ENCODE measurements around the gene TPK1.

The TPK1 gene

DNA sequence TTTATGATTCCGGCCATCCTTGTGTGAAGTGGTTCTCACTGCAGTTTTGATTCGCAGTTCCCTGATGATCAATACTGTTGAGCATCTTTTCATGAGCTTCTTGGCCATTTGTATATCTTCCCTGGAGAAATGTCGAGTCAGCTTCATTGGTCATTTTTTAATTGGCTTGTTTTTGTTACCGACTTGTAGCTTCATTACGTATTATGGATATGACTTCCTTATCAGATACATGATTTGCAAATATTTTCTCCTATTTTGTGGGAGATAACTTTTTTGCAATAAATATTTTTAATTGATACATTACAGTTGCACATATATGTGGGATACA is 27.4 kb upstream of the TPK1 start:
- POLR2A ChIA-PET (ENCODE audit: low non-redundant PET), result no interaction called here
- TF ChIP-seq, protein P1, sequence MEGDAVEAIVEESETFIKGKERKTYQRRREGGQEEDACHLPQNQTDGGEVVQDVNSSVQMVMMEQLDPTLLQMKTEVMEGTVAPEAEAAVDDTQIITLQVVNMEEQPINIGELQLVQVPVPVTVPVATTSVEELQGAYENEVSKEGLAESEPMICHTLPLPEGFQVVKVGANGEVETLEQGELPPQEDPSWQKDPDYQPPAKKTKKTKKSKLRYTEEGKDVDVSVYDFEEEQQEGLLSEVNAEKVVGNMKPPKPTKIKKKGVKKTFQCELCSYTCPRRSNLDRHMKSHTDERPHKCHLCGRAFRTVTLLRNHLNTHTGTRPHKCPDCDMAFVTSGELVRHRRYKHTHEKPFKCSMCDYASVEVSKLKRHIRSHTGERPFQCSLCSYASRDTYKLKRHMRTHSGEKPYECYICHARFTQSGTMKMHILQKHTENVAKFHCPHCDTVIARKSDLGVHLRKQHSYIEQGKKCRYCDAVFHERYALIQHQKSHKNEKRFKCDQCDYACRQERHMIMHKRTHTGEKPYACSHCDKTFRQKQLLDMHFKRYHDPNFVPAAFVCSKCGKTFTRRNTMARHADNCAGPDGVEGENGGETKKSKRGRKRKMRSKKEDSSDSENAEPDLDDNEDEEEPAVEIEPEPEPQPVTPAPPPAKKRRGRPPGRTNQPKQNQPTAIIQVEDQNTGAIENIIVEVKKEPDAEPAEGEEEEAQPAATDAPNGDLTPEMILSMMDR (conservative IDR thresholded peaks at IDR 0.05; ENCODE audit: low read depth), result no peak
- no peak for DNase-seq (ENCODE audit: low spot score)
- CTCF ChIA-PET, result interaction anchor here (1.0 kb wide), 1 partner anchor 9 kb away, joined by 3 read pairs; no protein-coding TSS in a partner anchor
- H3K27ac ChIP-seq, result no peak overlapping the region

DNA sequence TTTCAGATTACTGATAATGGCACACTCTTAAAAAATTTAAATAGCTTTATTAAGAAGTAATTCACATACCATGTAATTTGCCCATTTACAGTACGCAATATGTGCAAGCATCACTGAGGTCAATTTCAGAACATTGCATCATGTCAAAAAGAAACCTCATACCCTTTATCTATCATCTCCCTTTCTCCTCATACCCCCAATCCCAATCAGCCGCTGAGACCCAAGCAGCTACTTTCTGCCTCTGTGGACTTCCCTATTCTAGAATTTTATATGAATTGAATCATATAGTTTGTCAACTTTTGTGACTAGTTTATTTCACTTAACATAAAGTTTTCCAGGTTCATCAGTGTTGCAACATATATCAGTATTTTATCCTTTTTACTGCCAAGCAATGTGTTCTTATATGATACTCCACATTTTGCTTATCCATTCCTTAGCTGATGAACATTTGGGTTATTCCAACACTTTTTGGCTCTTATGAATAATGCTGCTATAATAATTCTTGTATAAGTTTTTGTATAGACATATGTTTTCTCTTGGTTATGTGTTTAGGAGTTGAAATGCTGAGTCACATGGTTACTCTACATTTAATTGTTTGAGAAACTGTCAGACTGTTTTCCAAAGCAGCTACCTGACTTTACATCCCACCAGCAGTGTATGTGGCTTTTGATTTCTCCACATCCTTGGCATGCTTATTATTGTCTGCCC is 26.9 kb upstream of the TPK1 start:
- no peak overlapping the region for H3K27ac ChIP-seq
- no peak for DNase-seq (ENCODE audit: low spot score)
- TF ChIP-seq, protein P1 (conservative IDR thresholded peaks at IDR 0.05; ENCODE audit: low read depth), result no peak
- CTCF ChIA-PET, result interaction anchor here (1.0 kb wide), 1 partner anchor 10 kb away, joined by 3 read pairs; no protein-coding TSS in a partner anchor
- POLR2A ChIA-PET (ENCODE audit: low non-redundant PET), result no interaction called here

- CTCF ChIA-PET, result interaction anchor here (0.6 kb wide), 1 partner anchor 350 kb away, joined by 8 read pairs; no protein-coding TSS in a partner anchor
These were observed 23.9 kb upstream of the TPK1 start for GRCh38 chr7:144859739-144860138.

DNA sequence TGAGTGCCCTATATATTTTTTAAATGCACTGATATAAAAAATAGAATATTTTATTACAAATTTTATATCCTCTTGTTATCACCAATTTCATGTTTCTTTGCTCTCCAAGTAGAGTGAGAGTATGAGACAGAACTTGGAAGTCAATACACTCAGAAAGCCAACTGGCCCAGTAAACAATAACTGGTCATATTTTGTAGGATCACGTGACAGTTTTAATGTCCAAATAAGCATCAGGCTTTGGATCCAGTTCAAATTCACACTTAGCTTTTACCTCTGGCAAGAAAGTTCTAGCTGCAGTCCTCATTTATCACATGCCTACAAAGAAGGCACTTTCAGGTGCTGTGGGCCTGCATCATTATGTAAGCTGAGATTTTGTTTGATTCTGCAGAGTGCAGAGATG is 21.6 kb upstream of the TPK1 start:
- DNase-seq (ENCODE audit: low spot score), result no peak
- no peak overlapping the region for H3K27ac ChIP-seq
- POLR2A ChIA-PET (ENCODE audit: low non-redundant PET), result no interaction called here
- CTCF ChIA-PET, result no interaction called here
- TF ChIP-seq, protein P1 (conservative IDR thresholded peaks at IDR 0.05; ENCODE audit: low read depth), result no peak

More at GRCh38 chr7:144859739-144860138, 23.9 kb upstream of the TPK1 start:
- DNase-seq (ENCODE audit: low spot score), result no peak
- TF ChIP-seq, protein P1 (conservative IDR thresholded peaks at IDR 0.05; ENCODE audit: low read depth), result no peak
- POLR2A ChIA-PET (ENCODE audit: low non-redundant PET), result no interaction called here
- H3K27ac ChIP-seq, result no peak overlapping the region

DNA sequence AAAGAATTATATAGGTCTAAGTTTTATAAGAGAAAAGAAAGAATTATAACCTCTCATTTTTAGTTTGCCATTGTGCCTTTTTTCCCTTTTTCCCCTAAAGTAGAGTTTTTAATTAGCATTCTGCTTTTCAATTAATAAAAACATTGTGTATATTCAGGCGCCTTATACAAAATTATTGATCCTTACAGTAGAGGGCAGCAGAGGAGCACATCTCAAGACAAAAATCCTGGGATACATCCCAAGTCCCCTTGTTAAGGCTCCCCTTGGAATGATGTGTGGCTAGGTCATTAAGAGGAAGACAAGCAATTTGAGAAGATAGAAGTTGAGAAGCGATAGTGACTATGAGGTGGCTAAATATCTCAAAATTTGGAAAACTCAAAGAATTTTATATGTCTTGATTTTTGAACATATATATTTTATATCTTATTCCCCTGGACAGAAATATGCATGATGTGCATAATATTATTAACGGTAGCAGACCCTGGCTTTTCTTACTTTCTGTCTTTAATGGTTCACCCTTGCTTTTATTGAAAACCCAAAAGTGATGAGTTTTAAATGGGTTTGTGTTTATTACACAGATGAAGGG is 19.1 kb upstream of the TPK1 start:
- CTCF ChIA-PET, result interaction anchor here (0.9 kb wide), 1 partner anchor 116 kb away, joined by 3 read pairs; no protein-coding TSS in a partner anchor
- POLR2A ChIA-PET (ENCODE audit: low non-redundant PET), result no interaction called here
- DNase-seq (ENCODE audit: low spot score), result peak; percentile 36
- no peak overlapping the region for H3K27ac ChIP-seq
- TF ChIP-seq, protein P1 (conservative IDR thresholded peaks at IDR 0.05; ENCODE audit: low read depth), result peak; percentile 81

GRCh38 chr7:144853542-144853941 is 17.7 kb upstream of the TPK1 start:
- ChIA-PET CTCF (no interaction called here), POLR2A (ENCODE audit: low non-redundant PET) (no interaction called here)
- peak overlapping the region; percentile 62 for H3K27ac ChIP-seq
- DNase-seq (ENCODE audit: low spot score), result peak; percentile 27
- TF ChIP-seq, protein P1 (conservative IDR thresholded peaks at IDR 0.05; ENCODE audit: low read depth), result no peak
